SJSA1 (cell line): Measurements from ENCODE around the gene ZNF341. TPM values are rescaled to one million over a fixed set of nuclear protein-coding genes. Genes with fewer than 3 reads are reported as not detected.

Experiments used
- DNase-seq, 2 experiments: peaks; one replicate each; pipeline ENCODE4 v3.0.0-alpha.2; 2015 to 2020; ENCODE audit warnings: low spot score in 2 of 2, low read depth in 1 of 2
- H3K27ac ChIP-seq: fragments of 250-450 bp; sonication (Bioruptor Pico); 2 replicates; pipeline ENCODE4 v1.5.1; 2020; ENCODE audit warnings: mild to moderate bottlenecking, moderate library complexity
- H3K27me3 ChIP-seq: fragments of 250-450 bp; sonication (Bioruptor Pico); replicated peaks from 2 replicates; pipeline ENCODE4 v1.5.1; 2020; ENCODE audit warnings: mild to moderate bottlenecking, moderate library complexity
- H3K36me3 ChIP-seq: fragments of 250-450 bp; sonication (Bioruptor Pico); 2 replicates; pipeline ENCODE4 v1.5.1; 2020; ENCODE audit warnings: mild to moderate bottlenecking
- H3K4me1 ChIP-seq: fragments of 250-450 bp; sonication (Bioruptor Pico); replicated peaks from 2 replicates; pipeline ENCODE4 v1.6.1; 2021; ENCODE audit warnings: mild to moderate bottlenecking
- H3K4me3 ChIP-seq: fragments of 250-450 bp; sonication (Bioruptor Pico); 2 replicates; pipeline ENCODE4 v1.5.1; 2020; ENCODE audit warnings: mild to moderate bottlenecking
- H3K9me3 ChIP-seq: fragments of 250-450 bp; sonication (Bioruptor Pico); replicated peaks from 2 replicates; pipeline ENCODE4 v1.5.1; 2020; ENCODE audit warnings: mild to moderate bottlenecking
- total RNA-seq: library from RNA; depleted of rRNA; stranded (reverse); fragments of >200 nt; shearing (Covaris generic); gene quantifications from 2 replicates; pipeline ENCODE4 v1.2.3, GENCODE V29; 2014

ZNF341 gene
- total RNA-seq, 1 experiment from 2014 or later: 2.1 TPM

GRCh38 chr20:33773412-33774089 lies 41.8 kb downstream of the ZNF341 start:
- Histone ChIP-seq H3K4me1 (no peaks in the 10 kb centered on the region), H3K4me3 (no peak overlapping the region), H3K9me3 (no peaks in the 10 kb centered on the region), H3K27ac (no peak overlapping the region), H3K36me3 (no peaks in the 10 kb centered on the region), H3K27me3 (no peaks in the 10 kb centered on the region)
- DNase-seq: no peak

- Histone ChIP-seq H3K9me3 (no peaks in the 10 kb centered on the region), H3K27me3 (no peaks in the 10 kb centered on the region), H3K27ac (no peak overlapping the region), H3K36me3 (no peaks in the 10 kb centered on the region), H3K4me3 (no peak overlapping the region), H3K4me1 (no peaks in the 10 kb centered on the region)
- no peak for DNase-seq
Measured at GRCh38 chr20:33777816-33778215, 46.0 kb downstream of the ZNF341 start.

DNA sequence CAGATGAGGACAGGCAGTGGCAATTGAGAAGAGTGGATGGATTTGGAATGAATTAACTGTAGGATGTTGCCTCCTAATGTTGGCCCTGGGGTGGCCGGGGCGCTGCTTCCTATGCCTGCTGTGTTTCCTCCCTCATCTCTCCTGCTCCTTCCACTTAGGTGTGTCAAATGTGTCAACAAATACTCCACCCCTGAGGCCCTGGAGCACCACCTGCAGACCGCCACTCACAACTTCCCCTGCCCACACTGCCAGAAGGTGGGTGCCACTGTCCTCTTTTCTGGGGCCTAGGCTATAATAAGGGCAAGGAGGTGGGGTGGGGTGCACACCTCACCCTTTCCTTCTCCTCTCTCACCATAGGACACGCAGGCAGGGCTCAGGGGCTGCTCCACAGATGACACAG lies 49.3 kb downstream of the ZNF341 start:
- no peaks in the 10 kb centered on the region for H3K4me1 ChIP-seq
- no peak for DNase-seq
- H3K27ac ChIP-seq: no peak overlapping the region
- no peaks in the 10 kb centered on the region for H3K27me3 ChIP-seq
- H3K36me3 ChIP-seq: no peaks in the 10 kb centered on the region
- H3K4me3 ChIP-seq: no peak overlapping the region
- H3K9me3 ChIP-seq: no peaks in the 10 kb centered on the region

- Histone ChIP-seq H3K36me3 (no peaks in the 10 kb centered on the region), H3K4me1 (no peaks in the 10 kb centered on the region), H3K27me3 (no peaks in the 10 kb centered on the region), H3K27ac (no peak overlapping the region), H3K9me3 (no peaks in the 10 kb centered on the region), H3K4me3 (no peak overlapping the region)
- no peak for DNase-seq
Measured at GRCh38 chr20:33781945-33782344, 50.1 kb downstream of the ZNF341 start.

- no peaks in the 10 kb centered on the region for H3K9me3 ChIP-seq
- DNase-seq: no peak
Measured at GRCh38 chr20:33783256-33783655, 51.5 kb downstream of the ZNF341 start.

GRCh38 chr20:33783818-33784217 lies 52.0 kb downstream of the ZNF341 start:
- no peak for DNase-seq
- H3K27ac ChIP-seq: no peak overlapping the region
- H3K9me3 ChIP-seq: no peaks in the 10 kb centered on the region
- no peaks in the 10 kb centered on the region for H3K36me3 ChIP-seq
- no peaks in the 10 kb centered on the region for H3K27me3 ChIP-seq
- H3K4me1 ChIP-seq: no peaks in the 10 kb centered on the region
- H3K4me3 ChIP-seq: no peak overlapping the region

More at GRCh38 chr20:33783256-33783655, 51.5 kb downstream of the ZNF341 start:
- Histone ChIP-seq H3K4me1 (no peaks in the 10 kb centered on the region), H3K4me3 (no peak overlapping the region), H3K27ac (no peak overlapping the region), H3K36me3 (no peaks in the 10 kb centered on the region), H3K27me3 (no peaks in the 10 kb centered on the region)

DNA sequence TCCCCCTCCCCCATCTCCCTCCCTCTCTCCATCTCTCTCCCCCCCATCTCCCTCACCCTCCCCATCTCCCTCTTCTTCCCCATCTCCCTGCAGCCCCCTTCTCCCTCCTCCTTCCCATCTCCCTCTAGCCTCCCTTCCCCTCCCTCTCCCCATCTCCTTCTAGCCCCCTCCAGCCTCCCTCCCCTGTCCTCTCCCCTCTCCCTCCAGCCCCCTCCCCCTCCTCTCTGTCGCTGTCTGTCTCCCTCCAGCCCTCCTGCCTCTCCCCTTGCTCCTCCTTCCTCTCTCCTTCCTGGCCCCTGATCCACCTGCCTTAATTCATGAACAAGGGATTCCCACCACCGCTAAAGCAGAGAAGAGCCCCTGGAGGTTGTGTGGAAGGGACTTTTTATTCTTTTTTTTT lies 52.4 kb downstream of the ZNF341 start:
- Histone ChIP-seq H3K4me1 (peaks cover 3% of the 10 kb centered on the region), H3K36me3 (no peaks in the 10 kb centered on the region), H3K4me3 (no peak overlapping the region)

GRCh38 chr20:33785503-33785902 lies 53.7 kb downstream of the ZNF341 start:
- no peak overlapping the region for H3K27ac ChIP-seq
- H3K36me3 ChIP-seq: no peaks in the 10 kb centered on the region
- no peak for DNase-seq
- no peaks in the 10 kb centered on the region for H3K9me3 ChIP-seq
- H3K27me3 ChIP-seq: no peaks in the 10 kb centered on the region
- H3K4me1 ChIP-seq: peaks cover 9% of the 10 kb centered on the region
- no peak overlapping the region for H3K4me3 ChIP-seq

More for the DNA sequence above, 52.4 kb downstream of the ZNF341 start:
- Histone ChIP-seq H3K9me3 (no peaks in the 10 kb centered on the region), H3K27ac (no peak overlapping the region), H3K27me3 (no peaks in the 10 kb centered on the region)
- no peak for DNase-seq

DNA sequence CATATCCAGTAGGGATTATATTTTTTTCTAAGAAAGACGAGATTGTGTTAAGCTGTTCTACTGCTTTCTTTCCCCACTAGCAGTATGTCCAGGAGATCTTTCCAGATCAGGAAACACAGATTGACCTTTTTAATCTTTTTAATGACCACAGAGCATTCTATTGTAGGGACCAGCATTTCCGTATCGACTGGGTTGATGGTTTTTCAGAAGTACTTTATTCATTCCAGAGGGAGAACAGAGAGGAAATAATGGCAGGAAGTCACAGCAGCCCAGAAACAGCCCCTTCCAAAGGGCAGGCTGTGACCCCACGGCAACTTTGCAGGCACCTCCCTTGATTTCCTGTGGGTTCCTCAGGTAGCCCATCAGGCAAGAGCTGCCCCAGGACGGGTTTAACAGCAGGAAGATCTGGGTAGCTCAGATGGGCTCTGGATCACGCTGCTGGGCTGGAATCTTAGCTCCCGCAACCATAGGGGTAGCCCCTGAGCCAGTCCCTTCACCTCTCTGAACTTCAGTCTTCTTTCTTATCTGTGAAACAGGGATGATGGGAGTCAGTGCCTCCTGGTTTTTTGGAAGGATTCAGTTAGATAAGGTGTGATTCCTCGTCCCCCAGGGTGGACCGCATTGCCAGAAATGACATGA lies 55.6 kb downstream of the ZNF341 start:
- Histone ChIP-seq H3K27ac (no peak overlapping the region), H3K4me3 (no peak overlapping the region), H3K27me3 (no peaks in the 10 kb centered on the region), H3K4me1 (peaks cover 9% of the 10 kb centered on the region), H3K36me3 (no peaks in the 10 kb centered on the region), H3K9me3 (no peaks in the 10 kb centered on the region)
- DNase-seq: no peak

DNA sequence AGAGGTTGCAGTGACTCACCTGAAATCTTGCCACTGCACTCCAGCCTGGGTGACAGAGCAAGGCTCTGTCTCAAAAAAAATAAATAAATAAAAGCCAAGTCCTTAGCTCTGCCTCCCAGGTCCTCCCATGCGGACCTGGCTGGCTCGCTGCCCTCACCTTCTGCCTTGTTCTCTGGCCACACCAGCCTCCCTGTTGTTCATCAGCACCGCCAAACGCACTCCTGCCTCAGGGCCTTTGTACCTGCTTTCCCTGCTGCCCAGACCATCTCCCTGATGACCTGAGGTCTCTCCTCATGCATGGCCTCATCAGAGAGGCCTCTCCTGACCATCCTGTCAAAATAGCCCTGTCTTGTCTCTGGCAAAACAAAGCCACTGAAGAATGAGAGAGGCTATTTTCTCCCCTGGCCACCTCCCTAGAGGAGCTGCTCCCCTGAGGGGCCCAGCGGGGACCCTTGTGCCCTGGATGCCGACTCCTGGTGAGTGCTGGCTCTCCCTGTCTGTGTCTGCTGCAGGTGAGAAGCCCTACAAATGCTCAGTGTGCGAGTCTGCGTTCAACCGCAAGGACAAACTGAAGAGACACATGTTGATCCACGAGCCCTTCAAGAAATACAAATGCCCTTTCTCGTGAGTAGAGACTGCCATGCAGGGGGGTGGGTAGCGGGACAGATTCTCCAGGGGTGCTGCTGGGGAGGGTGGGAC lies 56.7 kb downstream of the ZNF341 start:
- no peak for DNase-seq
- H3K9me3 ChIP-seq: no peaks in the 10 kb centered on the region
- H3K27ac ChIP-seq: no peak overlapping the region
- no peaks in the 10 kb centered on the region for H3K27me3 ChIP-seq
- no peak overlapping the region for H3K4me3 ChIP-seq
- H3K36me3 ChIP-seq: no peaks in the 10 kb centered on the region
- H3K4me1 ChIP-seq: peaks cover 9% of the 10 kb centered on the region

- peaks cover 9% of the 10 kb centered on the region for H3K4me1 ChIP-seq
- peak; percentile 84 to 88 for DNase-seq
- no peaks in the 10 kb centered on the region for H3K9me3 ChIP-seq
- H3K4me3 ChIP-seq: no peak overlapping the region
- no peaks in the 10 kb centered on the region for H3K27me3 ChIP-seq
- H3K36me3 ChIP-seq: no peaks in the 10 kb centered on the region
- H3K27ac ChIP-seq: peak overlapping the region; percentile 49
Measured at GRCh38 chr20:33789109-33789857, 57.5 kb downstream of the ZNF341 start.

GRCh38 chr20:33789858-33790182 lies 58.0 kb downstream of the ZNF341 start:
- Histone ChIP-seq H3K4me3 (no peak overlapping the region), H3K36me3 (no peaks in the 10 kb centered on the region), H3K4me1 (peaks cover 9% of the 10 kb centered on the region), H3K27me3 (no peaks in the 10 kb centered on the region), H3K9me3 (no peaks in the 10 kb centered on the region), H3K27ac (no peak overlapping the region)
- DNase-seq: no peak

DNA sequence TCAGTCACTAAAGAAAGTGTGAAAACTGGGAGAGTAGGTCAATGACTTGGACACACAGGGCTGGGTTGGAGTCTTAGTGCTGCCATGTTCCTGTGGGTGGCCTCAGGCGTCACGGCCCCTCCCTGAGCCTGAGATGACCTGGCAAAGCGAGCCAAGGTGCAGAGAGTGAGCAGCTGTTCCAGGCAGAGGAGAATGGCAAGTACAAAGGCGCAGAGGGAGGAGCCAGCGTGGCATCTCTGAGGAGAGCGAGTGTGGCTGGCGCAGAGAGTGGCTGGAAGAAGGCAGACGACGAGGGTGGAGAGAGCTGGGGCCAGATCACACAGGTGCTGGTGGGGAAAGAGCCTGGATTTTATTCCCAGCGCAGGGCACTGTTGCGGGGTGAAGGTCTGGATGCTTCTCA lies 58.8 kb downstream of the ZNF341 start:
- Histone ChIP-seq H3K36me3 (no peaks in the 10 kb centered on the region), H3K4me1 (peaks cover 9% of the 10 kb centered on the region), H3K9me3 (no peaks in the 10 kb centered on the region), H3K4me3 (no peak overlapping the region), H3K27me3 (no peaks in the 10 kb centered on the region), H3K27ac (no peak overlapping the region)
- DNase-seq: no peak

DNA sequence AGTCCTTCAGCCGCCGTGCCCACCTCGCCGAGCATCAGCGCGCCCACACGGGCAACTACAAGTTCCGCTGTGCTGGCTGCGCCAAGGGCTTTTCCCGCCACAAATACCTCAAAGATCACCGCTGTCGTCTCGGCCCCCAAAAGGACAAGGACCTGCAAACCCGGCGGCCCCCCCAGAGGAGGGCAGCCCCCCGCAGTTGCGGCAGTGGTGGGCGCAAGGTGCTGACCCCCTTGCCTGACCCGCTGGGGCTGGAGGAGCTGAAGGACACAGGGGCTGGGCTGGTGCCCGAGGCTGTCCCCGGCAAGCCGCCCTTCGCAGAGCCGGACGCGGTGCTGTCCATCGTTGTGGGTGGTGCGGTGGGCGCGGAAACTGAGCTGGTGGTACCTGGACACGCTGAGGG lies 59.2 kb downstream of the ZNF341 start:
- Histone ChIP-seq H3K9me3 (no peaks in the 10 kb centered on the region), H3K4me3 (no peak overlapping the region), H3K4me1 (peaks cover 9% of the 10 kb centered on the region), H3K36me3 (no peaks in the 10 kb centered on the region), H3K27ac (no peak overlapping the region), H3K27me3 (no peaks in the 10 kb centered on the region)
- DNase-seq: no peak
